ENCODE data around the gene IQCN.

IQCN gene

DNA sequence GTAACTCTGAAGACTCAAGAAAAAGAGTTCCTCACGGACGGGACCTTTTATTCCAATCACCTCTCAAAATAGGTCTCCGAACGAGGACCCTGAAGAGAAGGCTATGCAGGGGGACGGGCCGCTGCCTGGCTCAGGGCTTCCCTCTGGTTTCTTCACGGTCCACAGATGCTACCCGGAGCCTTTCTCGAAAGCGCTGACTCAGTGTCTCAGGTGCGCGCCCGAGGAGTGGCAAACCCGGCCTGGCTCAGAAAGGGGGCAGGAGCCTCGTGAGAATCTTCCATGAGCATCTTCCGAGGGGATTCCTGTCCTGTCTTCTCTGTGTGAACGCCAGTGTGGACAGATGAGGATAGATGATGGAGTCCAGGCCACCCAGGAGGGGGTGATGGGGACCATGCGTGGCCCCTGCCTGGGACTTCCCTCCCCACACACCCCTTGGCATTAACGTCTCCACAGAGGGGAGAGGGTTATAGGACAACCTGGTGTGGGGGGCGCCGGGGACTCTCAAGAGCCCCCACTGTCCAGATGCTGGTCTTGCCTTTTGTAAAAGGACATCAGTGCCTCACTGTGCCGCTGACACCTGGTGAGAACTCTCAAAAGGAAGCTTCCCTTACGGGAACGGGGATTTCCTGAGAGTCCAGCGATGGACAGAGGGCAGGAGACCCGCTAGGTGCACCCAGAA is 32.1 kb upstream of the IQCN start:
- DNase-seq = no peak

DNA sequence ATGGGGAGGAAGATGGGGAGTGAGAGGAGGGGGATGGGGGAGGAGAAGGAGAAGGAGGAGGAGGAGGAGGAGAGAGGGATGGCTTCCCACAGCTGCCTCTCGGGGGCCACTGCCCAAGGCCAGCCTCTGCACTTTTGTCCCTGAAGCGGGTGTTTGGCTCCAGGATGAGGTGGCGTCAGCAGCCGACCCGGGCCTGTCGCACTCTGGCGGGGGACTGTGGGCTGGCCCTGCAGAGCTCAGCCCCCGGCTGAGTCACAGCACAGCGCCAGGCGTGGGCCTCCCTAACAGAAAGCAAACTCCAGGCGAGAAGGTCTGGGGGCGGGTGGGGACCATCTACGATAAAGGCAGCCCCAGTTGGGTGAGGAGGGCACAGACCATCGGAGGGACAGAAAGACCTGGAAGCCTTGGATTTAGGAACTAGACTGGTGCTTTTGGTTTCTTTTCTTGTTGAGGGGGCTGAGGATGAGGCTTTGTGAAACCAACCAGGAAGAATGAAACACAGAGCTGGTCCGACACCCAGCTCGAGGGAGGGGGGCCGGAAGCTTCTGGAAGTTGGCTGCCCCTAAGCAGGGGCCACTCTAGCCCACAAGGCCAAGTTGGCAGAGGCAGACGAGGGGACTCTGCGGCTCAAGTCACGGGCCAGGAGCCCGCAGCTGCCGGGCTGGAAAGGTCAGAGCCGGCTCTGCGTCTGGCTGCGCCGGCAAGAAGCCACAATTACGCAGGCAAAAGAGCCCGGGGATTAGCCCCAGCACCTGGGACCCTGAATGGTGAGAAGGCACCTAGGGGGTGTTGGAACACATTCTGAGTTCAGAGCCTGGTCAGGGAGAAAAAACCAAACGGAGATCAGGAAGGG is 30.4 kb upstream of the IQCN start:
- DNase-seq = peak; percentile 92

DNA sequence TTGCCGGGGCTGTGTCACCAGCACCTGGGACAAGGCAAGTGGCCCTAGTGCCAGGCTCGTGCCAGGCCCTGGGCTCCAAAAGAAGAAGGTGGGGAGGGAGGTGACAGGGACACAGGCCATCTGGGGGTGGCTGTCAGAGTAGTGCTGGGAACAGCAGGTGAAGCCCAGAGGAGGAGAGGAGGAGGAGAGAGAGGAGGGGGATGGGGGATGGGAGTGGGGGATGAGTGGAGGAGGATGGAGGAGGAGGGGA is 29.9 kb upstream of the IQCN start:
- DNase-seq = peak; percentile 80

DNA sequence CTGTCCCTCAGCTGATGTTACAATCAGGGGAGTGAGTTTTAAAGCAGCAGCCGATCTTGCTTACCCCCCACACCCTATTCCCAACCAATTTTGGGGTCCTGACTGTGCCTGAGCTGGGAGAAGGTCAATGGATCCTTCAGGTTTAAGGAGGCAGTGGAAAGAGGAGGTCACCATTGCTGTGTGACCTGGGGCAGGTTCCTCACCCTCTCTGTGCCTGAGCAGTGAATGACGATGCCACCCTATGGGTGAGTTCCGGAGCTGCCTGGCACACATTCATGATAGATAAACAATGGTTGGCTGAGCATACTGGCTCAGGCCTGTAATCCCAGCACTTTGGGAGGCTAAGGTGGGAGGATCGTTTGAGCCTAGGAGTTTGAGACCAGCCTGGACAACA is 27.5 kb upstream of the IQCN start:
- no peak for DNase-seq

DNA sequence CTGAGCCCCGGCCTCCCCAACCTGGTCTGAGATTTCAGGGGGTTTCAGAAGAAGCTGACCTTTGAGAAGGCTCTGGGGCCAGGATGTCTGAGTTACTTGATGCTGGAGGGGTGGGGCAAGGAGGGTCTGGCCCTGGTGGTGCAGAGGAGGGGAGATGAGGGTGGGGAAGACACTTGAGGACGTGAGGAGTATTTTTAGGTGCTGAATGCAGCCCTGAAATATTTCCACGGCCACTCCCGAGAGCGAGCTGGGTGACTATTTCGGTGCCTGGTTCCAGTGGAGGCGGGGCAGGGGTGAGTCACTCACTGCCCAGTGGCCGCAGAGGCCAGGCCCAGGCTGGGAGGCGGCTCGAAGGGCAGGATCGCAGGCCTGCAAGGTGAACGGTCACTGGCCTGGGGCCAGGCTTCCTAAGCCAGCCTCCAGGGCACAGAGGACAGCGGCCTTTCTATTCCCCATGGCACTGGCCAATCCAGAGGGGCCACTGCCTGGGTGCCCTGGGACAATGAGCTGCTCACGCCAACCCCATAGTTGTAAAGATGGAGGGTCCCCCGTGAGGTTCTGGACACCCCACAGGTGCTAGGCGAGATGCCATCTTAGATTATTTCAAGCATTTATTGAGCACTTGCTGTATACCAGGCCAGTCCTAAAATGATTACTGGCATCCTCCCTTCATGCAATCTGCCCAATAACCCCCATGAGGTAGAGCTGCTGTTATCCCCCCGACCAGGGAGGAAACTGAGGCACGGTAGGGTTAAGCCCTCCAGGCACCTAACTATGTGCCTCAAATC is 26.9 kb upstream of the IQCN start:
- DNase-seq = no peak

DNA sequence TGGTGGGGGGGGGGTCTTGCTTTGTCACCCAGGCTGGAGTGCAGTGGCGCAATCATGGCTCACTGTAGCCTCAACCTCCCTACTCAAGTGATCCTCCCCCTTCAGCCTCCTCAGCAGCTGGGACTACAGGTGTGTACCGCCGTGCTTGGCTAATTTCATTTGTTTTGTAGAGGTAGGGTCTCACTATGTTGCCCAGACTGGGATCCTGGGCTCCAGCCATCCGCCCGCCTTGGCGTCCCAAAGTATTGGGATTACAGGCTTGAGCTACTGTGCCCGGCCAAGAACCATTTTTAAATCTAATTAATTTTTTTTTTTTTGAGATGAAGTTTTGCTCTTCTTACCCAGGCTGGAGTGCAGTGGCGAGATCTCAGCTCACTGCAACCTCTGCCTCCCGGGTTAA is 25.4 kb upstream of the IQCN start:
- no peak for DNase-seq

DNA sequence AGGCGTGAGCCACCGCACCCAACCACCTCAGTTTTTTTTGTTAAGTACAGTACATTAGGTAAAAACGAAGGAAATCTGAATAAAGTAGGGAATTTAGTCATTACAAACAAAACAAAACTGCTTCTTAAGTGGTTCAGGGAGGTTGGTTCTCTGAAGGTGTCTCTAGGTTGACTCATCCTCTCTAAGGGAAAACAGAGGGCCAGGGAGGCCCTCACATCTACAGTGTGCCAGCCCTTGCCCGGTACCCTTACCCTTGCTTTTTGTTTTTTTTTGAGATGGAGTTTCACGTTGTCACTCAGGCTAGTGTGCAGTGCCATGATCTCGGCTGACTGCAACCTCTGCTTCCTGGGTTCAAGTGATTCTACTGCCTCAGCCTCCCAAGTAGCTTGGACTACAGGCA is 24.3 kb upstream of the IQCN start:
- no peak for DNase-seq

DNA sequence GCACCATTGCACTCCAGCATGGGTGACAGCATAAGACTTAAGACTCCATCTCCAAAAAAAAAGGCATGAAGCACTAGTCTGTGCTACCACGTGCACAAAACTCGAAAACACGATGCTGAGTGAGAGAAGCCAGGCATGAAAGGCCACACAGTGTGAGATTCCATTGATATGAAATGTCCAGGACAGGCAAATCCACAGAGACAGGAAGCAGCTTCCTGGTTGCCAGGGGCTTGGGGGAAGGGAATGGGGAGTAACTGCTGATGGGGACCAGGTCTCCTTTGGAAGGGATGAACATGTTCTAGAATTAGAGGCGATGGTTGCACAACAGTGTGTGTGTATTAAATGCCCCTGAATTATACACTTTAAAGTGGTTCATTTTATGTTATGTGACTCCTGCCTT is 23.1 kb upstream of the IQCN start:
- DNase-seq = no peak

DNA sequence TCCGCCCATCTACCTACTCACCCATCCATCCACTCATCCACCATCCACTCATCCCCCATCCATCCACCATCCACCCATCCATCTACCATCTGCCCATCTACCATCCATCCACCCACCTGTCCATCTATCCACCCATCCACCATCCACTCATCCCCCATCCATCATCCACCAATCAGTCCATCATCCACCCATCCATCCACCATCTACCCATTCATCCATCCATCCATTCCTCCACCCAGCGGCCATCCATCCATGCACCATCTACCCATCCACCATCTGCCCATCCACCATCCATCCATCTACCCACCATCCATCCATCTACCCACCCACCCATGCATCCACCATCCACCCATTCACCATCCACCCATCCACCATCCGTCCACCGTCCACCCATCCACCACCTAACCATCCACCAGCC is 20.8 kb upstream of the IQCN start:
- DNase-seq = no peak

DNA sequence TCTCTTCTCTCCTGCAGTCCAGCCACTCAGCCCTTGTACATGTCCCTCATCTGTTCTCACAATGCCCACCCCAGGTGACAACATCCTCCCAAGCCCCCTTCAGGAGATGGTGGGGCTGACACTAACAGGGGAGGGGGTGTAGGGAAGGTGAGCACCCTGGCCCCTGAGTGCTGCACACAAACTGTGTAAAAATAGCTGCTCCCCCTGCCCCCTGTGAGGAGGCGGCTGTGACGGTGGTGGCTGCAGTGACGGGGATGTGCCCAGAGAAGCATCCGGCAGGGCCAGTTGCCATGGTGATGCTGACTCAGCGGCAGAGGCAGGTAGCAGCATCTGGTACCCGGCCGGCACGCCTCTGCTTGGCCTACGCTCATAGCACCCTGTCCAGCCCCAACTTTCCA is 20.2 kb upstream of the IQCN start:
- peak; percentile 91 for DNase-seq

DNA sequence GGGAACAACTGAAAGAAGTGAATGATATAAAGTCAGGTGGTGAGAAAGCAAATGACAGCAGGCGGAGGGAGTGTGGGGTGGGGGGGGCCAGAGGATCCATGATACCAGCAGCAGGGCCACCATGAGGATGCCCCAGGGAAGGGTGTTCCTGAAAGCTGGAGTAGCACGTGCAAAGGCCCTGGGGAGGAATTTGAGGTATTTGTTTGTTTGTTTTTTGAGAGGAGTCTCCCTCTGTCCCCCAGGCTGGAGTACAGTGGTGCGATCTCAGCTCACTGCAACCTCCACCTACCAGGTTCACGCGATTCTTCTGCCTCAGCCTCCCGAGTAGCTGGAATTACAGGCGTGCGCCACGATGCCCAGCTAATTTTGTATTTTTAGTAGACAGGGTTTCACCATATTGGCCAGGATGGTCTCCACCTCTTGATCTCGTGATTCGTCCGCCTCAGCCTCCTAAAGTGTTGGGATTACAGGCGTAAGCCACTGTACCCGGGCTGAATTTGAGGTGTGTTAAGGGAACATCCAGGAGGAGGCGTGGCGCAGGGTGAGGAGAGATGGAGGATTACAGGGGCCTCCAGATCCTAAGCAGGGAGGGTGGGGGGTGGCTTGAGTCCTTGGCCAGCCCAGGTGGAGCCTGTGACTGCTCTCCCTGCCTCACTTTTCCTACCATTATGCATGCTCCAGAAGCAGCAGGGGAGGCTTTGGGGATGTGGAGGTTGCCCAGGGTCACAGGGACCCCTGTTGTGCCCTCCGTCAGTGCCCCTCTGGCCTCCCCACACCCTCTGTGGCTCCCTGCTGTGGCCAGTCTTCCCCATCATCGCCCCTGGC is 19.6 kb upstream of the IQCN start:
- no peak for DNase-seq

DNA sequence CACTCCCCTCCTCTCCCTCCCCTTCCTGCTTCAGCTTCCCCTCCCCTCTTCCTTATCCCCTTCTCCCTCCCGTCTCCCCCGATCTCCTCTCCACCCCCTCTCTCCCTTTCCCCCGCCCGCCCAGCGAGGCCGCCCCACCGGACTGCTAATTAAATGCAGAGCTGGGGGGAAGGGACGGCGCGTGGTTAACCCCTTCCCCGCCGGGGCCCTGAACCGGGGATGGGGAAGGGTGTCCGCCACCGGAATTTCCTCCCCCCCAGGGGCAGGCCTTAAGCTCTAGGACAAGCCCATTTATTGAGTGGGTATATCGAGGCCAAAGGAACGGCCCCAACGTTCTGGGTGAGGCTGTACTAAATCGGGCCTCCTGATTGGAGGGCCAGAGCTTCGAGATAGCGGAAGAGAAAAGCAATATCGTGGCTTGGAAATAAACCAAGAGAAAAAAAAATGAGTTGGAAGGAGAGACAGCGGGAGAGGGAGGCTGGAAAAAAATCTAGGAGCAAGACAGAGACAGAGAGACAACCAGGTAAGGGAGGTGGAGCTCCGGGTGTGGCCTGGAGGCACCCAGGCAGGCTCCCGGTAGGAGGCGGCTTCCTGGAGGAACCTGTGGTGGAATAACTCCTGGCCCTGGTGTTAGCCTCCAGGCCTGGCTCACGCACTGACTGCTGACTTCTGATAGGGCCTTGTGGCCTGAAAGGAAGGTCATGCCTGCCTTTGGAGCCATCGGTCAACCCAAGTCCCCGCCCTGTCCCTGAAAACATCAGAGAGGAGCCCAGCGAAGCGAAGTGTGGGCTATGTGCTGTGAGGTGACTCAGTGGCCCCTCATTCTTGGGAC is 18.8 kb upstream of the IQCN start:
- peak; percentile 83 for DNase-seq

DNA sequence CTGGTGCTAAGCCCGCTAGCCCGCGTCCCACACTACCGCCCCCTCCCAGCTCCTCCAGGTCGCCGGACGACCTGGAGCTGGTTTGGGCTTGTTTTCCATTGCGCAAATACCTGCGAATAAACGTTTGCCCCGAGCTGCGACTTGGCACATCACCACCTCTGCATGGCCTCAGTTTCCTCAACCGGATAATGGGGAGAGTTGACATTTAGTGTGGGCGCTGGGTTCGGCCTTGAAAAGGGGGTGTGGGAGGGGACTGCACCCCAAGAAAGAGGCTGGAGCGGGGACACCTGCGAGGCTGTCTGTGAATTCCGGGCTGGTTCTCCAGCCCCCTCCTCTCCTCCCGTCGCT is 18.2 kb upstream of the IQCN start:
- DNase-seq = peak; percentile 78

DNA sequence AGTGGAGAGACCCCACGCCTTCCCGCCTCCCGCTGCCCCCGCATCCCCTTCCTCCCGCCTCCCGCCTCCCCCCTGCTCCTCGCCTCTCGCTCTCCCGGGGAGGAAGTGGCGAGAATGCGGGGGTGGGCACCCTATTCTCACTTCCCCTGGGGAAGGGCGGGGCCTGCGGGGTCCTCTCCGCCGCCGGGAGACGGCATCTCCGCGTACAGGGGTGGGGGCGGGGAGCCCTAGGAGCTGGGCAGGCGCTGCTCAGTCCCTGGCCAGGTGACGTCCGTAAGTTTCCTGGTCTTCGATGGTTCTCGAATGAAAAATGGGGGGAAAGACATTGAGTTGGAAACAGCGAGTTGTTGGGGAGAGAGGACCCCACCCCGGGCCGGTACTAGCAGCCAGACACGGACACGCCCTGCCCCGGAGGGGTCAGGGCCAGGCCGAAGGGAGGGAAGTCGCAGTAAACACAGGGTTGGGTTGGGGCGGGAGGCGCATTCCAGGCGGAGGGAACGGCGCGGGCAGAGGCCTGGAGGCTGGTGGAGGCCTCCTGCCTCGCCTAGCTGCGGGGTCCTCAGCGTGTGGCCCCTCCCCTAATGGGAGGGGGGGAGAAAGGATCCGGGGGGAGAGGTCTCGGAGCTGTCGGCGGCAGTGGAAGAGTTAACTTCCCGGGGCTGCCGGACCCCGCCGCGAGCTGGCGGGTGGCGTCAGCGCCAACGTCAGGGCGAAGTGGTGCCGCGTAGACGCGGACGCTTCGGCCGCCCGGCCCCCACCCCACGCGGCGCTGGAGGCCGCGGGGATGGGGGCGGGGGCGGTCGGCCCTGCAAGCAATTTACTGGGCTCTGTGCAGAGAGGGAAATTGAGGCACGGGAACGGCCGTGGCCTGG is 17.6 kb upstream of the IQCN start:
- peak; percentile 94 for DNase-seq

DNA sequence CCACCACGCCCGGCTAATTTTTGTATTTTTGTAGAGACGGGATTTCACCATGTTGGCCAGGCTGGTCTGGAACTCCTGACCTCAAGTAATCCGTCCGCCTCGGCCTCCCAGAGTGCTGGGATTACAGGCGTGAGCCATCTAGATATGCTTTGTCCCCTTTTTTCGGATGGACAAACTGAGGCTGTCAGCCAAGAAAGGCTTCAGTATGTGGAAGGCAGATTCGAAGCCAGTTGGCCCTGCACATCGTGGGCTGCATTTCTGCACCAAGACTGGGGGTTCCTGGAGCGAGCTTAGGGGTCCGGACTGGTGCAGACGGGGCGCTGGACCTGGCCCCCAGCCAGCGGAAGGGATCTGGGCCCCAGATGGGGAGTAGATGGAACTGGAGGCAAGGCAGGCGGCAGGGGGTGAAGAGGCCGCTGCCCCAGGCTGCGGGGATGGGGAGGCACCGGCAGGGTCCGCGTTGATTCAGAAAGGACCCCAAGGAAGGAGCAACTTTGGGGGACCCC is 16.8 kb upstream of the IQCN start:
- DNase-seq = no peak

DNA sequence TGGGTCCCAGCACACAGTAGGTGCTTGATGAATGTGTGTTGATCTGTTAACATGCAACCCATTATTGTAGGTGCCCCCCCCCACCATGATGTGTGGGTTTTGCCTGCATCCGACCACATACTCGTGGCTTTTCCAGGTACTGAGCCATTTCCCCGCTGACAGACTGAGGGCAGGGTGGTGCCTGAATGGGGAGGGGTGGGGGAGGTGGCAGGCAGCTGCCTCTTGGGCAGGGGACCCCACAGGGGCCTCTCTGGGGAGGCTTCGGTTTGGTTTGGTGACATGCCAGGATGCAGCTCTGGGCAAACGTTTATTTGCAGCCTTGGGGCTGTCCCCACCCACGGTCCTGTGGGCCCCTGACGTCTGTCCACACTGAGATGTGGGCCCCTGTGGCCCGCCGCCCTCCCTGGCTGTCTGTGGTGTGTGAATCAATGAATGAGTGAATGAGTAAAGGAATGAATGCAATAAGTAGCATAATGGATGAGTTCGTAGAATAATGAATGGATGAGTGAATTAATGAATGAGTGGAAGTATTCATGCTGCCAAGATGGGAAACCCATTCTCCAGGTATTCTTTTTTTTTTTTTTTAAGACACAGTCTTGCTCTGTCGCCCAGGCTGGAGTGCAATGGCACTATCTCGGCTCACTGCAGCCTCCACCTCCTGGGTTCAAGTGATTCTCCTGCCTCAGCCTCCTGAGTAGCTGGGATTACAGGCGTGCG is 16.2 kb upstream of the IQCN start:
- peak; percentile 93 for DNase-seq

DNA sequence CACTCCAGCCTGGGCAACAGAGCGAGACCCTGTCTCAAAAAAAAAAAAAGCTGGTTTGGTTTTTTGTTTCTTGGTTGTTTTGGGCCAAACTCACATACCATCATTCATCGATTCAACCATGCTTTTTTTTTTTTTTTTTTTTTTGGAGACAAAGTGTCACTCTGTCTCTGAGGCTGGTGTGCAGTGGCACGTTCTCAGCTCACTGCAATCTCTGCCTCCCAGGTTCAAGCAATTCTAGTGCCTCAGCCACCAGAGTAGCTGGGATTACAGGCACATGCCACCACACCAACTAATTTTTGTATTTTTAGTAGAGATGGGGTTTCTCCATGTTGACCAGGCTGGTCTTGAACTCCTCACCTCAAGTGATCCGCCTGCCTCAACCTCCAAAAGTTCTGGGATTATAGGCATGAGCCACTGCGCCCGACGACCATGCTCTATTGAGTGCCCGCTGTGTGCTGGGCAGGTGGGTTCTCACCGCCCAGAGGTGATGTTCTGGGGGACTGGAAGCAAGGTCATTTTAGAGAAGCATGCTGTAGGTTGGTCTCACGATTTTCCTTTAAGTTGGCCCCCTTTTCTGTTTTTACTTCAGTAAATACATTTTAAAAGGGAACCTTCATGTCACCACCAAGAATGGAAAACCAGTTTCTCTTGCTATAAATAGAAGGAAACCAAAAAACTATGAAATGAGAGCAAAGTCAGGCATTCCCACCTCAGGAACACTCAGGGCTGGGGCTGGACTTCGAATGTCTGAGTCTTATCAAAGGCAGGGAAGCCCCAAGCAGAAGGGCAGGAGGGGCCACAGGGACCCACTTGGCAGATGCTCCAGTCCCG is 15.4 kb upstream of the IQCN start:
- DNase-seq = peak; percentile 73

DNA sequence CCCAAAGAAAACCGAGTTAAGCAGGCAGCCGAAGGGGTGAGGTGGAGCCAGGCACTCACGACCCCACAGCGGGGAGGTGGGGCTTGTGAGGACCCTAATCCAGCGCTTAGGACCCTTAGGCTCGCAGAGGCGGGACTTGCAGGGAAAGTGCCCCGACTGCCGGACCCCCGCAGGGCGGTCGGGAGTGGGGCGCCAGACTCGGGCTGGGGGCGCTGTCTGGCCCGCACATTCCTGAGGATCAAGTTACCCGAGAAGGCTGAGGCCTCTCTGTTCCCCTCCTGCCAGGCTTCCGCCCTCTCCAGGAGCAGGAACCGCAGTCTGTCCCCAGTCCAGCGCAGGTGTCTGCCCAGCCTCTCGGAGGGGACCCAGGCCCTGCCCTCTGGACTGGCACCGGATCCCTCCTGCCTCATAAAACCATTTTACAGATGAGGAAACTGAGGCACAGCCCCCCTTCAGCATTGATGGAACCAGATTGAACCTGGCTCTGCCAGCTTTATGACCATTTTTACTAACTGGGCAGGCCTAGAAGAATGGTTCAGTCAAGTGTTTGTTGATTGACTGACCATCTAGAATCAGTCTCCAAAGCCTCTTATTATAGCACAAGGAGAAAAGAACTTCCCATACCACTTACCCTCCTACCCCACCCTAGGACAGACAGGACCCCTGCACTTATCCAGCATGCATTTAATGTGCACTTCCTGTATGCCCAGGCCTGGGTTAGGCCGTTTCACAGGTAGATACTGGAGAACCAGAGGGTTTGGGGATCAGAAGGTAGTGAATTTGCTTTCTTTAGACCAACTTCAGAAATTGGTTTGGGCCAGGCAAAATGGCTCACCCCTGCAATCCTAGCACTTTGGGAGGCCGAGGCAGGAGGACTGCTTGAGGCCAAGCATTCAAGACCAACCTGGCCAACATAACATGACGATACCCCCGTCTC is 13.9 kb upstream of the IQCN start:
- DNase-seq = no peak

All from activated CD8-positive, alpha-beta memory T cell treated with anti-CD3 and anti-CD28 coated beads for 24 hours (primary cell).